Stimulated activated naive CD8-positive, alpha-beta T cell treated with anti-CD3 and anti-CD28 coated beads, Interleukin-15, Interleukin-2, amounts not matched to agents 100 U/mL and 50 U/mL, for 24 hours (primary cell): ENCODE measurements around the gene IGSF22.
A peak's percentile ranks its signal among the peaks of the same experiment; 100 is the strongest.

Source experiments
- ATAC-seq: fragments of 150-1000 bp; cut with Tn5 transposase; one replicate; pipeline ENCODE4 v1.10.0; 2021
- DNase-seq: peaks from one replicate; pipeline ENCODE4 v3.0.0; 2021

The IGSF22 gene

DNA sequence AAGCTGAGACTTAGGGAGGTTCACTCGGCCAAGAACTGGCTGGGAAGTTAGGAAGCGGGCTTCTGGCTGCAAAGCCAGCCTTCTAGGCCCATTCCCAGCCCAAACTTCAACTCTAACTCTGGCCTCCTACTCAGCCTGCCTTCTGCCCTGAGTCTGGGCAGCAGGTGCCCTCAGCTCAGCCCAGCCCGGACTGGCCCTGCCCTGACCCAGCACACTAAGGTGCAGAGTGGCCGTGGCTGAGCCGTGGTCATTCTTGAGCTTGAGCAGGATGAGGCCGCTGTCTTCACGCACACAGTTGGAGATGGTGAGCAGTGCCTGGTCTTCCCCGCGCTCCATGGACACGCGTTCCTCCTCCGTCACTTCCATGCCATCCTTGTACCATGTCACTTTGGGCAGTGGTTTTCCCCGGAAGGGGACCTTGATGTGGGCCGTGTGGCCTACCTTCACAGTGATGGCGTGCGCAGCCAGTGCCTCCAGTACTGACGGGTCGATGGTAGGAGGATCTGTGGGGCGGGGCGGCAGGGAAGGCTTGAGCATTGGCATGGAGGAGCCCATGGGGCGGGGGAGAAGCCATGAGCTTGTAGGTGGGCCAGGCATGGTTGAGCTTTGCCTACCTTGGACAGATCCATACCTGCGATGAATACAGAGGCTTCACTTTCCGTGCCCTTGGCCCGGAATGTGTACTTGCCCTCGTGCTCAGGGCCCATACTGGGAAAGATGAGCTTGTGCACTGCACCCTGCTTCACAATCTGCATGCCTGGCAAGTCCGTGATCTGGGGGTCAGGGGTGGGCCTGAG is 12.1 kb downstream of the IGSF22 start:
- no peak for ATAC-seq
- DNase-seq, result no peak

DNA sequence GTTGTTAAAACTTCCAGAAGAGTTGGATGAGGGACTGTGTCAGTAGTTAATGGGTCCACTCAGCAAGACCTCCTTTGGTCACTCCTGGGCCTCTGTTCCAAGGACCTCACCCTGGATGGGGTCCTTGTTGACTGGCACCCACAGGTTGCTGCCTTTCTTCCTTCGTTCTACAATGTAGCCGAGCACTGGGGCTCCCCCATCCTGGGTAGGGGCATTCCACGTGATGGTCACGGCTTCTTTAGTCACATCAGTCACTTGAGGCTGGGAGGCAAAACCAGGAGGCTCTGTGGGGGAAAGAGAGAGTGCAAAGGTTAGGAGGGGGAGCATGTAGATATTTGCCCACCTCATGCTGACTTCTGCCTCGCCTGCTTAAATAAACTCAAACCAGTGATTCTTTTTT is 15.4 kb downstream of the IGSF22 start:
- ATAC-seq, result no peak
- DNase-seq, result no peak

DNA sequence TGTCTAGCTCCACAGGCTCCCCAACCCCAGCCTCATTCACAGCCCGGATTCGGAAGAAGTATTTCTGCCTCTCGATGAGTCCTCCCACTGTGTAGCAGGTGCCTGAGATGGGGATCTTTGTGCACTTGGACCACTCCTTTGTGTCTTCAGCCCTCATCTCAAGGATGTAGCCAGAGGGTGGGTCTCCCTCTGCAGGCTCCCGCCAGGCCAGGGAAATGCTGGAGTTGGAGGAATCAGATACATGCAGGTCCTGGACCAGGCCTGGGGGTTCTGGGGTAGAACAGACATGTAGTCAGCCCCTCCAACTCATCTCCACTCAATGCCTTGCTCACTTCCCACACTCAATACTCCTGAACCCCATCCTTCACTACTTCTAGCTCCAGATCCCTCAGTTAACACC is 16.6 kb downstream of the IGSF22 start:
- DNase-seq (no peak), ATAC-seq (no peak)

DNA sequence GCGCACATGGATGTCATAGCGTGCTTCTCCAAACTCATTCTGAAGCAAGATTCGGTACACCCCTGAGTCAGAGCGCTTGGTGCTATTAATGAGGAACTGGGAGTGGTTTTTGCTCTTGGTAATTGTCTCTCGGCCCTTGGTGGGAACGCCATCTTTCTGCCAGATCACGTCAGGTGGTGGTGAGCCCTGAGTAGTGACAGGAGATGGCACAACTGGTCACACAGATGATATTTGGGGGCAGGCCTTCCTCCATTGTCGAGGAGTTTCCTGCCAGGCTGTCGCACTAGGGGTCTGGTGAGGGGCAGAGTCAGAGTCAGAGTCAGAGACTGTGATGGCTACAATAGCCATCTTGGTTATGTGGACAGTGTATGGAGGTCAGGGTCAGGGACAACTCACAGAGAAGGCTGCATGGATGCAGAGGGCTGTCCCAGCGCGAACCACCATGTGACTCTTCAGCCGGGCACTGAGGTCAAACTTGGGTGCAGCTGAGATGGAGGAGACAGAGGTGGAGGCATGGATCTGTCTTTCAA is 18.1 kb downstream of the IGSF22 start:
- DNase-seq (no peak), ATAC-seq (no peak)

DNA sequence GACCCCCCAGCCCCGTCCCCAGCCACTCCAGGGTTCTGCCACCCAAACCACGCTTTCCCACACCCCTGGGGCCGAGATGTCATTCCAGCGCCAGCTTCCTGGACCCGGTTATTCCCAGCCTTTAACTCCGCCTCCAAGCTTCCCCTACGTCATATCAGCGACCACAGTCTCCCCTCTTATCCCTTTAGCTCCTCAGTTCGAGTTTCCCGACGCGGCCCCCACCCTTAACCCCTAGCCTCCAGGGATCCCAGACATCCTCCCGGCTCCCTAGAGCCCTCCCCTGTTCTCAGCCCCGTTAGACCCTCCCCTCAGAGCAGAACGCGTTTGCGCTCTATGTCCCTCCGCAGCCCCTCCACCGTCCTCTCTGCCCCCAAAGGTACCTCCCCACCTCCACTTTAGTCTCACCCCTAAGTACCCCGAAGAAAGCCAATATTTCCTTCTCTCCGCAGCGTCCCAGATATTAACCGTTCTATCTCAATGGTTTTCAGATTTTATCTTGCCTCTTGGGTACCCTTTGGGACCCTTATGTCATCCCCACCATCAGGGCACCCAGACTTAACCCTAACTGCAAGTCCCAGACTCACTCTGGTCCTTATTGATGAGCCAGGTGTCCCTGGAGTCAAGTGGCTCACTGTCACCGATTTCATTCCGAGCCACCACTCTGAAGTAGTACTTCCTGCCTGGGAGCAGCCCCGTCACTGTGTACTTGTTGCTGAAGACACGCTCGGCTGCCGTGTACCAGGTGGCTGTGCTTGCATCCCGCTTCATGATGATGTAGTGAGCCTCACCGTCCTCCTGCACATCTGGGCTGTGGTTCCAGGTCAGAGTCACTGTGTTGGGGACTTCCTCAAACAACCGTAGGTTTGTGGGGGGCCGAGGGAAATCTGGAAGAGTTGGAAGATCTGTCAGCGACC is 19.4 kb downstream of the IGSF22 start:
- ATAC-seq, result peak; percentile 37
- DNase-seq, result peak; percentile 47

DNA sequence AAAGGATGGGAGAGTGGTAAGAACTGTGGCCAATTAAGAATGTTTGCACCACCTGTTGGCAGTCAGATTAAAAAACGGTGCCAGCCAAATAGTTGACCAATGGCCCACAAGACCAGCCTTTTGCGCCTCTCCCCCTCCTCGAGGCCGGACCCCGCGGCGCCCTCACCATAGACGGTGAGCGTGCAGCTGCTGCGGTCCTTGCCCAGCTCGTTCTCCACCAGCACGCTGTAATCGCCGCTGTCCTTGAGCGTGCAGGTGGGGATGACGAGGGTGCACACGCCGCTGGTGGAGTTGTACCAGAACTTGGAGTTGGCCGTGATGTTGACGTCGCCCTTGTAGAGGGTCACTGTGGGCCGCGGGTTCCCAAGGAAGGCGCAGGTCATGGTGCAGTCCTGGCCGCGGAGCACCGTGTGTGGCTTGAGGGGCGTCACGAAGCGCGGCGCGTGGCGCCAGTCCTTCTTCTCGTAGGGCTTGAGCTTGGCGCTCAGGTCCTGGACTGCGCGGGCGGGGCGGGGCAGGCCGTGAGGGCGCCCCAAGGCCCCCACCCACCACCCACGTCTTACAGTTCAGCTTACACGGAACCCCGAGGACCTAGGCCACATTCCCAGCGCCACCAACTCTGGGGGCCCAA is 20.2 kb downstream of the IGSF22 start:
- DNase-seq (peak; percentile 31), ATAC-seq (peak; percentile 53)

DNA sequence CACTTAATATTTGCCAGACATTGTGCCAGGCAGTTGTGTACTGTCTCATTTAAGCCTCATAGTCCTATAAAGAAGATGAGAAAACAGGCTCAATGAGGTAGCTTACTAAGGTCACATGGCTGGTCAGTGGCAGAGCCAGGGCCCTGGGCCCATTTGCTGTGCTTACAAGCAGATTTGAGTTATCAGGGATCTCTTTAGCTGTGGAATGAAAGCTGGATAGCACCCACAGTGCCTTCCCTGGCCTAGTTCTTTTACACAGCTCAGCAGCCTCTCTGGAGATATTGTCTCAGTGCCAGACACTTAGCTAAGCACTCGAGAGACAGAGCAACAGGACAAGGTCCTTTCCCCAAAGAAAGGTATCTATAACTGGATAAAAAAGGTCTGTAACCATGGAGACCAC is 21.3 kb downstream of the IGSF22 start:
- ATAC-seq, result no peak
- no peak for DNase-seq

DNA sequence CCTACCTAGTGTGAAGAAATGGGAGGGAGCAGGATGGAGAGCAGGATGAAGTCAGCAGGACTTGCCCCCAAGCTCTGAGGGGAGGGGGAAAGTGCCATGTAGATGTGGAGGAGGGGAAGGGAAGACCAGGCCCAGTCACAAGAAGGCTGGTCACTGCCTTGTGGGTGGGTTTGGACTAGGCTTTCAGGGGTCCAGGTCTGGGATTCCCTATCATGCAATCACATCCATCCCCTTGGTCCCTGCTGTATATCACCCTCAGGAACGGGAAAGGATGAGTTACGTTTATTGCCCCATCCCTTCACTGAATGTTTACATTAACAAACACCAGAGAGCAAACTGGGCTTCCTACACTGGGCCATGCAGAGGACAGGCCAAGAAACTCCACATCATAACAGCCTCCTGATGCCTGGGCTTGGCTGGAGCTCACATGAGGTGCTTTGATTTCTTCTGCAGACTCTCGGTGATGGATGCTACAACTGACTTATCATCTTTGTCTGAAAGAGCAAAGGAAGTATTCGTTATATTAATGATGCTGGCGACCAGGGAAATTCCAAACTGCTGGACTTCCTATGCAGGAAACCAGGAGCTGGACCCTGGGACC is 21.8 kb downstream of the IGSF22 start:
- DNase-seq, result no peak
- ATAC-seq, result no peak

DNA sequence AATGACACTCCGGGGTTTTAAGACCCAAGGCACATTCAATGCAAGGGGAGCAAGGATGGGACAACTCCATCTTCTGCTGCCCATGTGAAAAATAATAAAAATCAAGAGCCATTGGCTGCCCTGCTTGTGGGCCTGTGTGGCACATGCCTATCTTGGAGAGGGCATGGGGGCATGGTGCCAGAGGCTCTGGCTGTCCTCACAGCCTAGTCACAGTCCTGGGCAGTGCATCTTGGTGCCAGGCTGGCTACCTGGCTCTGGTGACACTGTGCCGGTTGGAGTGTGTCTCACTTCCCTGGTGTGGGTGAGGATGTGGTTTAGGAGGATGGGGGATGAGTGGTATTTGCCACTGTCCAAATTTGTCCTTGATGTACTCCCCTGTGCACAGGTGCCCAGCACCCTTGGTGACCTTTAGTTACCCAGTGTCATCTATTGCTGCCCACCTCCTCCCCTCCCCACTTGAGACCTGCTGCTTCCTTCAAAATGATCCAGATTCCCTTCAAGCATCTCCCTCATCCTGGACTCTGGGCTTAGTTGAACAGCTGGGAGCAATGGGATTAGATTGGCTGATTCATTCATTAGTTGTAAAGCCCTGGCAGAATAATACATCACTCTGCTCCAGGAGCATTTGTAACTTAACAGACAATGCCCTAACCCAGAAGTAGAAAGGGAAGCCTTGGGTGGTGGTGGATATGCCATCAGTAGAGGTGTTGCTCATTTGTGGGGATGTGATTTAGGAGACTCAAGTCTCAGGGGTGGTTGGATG is 22.8 kb downstream of the IGSF22 start:
- DNase-seq (no peak), ATAC-seq (no peak)

DNA sequence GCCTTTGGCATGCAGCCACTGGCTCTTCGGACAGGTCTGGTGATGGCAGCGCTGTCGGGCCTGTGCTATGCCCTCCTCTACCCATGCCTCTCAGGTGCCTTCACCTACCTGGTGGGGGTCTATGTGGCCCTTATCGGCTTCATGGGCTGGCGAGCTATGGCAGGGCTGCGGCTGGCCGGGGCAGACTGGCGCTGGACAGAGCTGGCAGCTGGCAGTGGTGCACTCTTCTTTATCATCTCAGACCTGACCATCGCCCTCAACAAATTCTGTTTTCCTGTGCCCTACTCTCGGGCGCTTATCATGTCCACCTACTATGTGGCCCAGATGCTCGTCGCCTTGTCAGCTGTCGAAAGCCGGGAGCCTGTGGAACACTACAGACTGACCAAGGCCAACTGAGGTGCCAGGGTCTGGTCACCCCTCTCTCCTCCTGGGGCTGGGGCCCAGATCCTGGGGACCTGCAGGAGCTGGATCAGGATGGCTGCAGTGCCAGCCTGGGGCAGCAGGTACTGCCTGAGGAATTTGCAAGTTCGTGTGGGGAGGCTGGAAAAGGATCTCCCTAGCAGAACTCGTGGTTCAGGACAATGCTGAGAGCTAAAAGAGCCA is 24.3 kb downstream of the IGSF22 start:
- ATAC-seq (no peak), DNase-seq (no peak)

DNA sequence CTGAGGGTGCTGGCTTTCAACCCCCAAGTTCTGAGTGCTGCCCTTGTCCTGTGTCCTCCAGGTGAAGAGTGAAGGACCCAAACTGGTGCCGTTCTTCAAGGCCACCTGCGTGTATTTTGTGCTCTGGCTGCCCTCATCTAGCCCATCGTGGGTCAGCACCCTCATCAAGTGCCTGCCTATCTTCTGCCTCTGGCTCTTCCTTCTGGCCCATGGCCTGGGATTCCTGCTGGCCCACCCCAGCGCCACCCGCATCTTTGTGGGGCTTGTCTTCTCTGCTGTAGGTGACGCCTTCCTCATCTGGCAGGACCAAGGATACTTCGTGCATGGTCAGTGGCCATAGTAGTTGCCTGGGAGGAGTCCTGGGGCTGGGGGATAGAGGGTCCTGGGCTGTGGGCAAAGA is 25.1 kb downstream of the IGSF22 start:
- no peak for DNase-seq
- ATAC-seq, result no peak

DNA sequence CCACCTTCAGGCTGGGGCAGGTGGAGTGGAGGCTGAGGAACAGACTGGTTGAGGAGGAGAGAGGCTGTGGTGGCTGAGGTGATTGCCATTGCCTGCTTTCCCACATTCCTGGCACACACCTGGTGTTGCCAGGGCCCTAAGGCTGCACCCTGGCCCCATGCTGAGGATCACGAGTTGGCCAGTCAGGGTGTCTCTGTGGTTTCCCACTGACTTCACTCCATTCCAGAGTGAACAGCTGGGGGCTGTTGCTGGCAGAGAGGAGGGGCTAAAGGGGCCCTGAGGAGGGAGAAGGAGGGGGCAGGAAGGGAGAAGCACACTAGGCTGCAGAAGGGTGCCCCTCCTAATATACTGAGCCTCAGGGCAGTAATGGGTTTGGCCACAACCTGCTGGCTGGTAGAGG is 25.6 kb downstream of the IGSF22 start:
- ATAC-seq (no peak), DNase-seq (no peak)

DNA sequence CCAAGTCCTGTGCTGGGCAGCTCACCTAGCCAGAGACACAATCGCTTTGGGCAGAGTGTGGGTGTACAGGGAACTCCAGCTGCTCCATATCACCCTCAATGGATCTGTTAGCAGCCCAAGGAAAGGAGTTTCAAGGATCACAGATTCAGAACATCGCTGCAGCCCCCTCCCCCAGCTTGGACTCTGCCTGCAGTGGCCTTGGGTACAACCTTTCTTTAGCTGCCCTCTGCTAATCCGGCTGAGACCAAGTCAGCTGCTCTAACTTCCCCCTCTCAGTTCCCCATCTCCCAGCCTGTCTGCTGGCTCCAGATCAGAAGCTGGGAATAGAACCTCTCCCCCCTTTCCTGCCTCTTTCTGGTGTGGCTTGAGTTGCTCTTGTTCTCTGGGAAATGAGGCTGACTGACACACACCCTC is 26.1 kb downstream of the IGSF22 start:
- no peak for DNase-seq

DNA sequence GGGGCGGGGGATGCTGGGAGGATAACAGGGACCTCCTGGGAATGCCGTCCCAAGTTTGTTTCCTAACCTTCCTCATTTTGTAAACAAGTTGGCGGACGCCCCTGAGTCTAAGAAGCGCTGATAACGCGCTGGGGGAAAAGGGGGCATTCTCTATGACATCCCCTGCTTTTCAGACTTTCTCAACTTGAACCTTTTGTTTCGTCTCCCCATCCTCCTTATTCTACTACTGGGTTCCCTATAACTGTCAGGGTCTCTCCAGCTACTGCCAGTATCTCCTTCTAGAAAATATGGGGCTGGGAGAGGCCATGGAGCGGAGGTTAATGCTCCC is 26.8 kb downstream of the IGSF22 start:
- DNase-seq (no peak), ATAC-seq (no peak)

More for the DNA sequence above, 26.1 kb downstream of the IGSF22 start:
- ATAC-seq, result no peak

DNA sequence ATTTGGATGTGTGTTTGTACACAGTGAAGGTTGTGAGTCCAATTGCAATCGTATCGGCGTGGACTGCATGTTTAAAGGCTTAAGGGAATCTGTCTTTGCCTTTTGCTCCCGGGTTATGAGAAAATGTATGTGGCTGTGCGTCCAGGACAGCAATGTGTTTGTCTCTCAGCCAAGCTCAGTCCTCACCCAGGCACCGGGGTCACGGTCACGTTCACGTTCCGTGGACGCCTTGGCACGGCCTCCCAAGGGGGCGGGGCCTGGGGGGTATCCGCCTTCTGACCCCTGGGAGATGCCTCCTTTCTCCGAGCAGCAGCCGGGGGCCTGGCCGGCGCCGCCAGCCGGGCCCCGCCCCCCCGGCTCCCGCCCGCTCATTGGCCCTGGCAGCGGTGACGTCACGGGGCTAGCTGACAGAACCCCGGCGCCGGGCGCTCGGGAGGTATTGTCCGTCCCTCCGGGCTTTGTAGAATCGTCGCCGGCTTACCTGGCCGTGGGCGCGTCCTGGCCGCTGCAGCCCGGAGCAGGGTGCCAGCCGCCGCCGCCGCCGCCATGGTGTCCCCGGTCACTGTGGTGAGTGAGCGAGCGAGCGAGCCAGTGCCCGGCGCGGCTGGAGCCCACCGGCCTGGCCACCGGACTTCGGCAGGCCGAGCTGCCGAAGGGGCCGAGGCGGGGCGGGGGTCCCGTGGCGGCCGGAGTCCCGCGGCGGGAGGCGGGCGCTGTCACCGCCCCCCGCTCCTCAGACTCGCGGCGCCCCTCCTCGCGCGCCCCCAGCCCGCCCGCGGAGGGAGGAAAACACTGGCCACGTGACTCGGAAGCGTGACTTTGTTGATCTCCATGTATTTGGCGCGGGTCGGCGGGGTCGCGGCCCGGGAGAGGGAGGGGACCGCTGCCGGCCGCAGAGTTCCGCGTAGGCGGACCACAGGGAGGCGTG is 27.4 kb downstream of the IGSF22 start, which contains the start of gene TMEM86A:
TMEM86A (plus strand) TSS at position 439 of the 928 bp plus-strand sequence; CDS start at position 547, 108 bp downstream.
- DNase-seq (peak; percentile 93), ATAC-seq (peak; percentile 90)

DNA sequence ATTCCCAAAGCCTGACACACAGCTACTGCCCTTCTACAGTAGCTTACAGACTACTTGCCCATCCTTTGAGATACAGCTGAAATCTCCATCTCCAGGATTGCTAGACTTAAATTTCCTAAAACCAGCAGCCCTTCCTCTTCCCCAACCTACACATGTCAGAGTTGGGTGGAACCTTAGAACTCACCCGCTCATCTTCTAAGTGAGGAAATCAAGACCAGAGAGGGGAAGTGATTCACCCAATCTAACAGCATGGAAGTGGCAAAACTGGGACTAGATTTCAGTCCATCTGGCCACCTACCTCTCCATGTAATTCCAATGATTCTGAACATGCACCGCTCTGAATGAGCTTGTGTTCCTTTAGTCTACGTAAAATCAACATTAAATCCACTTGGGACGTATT is 28.4 kb downstream of the IGSF22 start:
- DNase-seq, result no peak
- no peak for ATAC-seq

DNA sequence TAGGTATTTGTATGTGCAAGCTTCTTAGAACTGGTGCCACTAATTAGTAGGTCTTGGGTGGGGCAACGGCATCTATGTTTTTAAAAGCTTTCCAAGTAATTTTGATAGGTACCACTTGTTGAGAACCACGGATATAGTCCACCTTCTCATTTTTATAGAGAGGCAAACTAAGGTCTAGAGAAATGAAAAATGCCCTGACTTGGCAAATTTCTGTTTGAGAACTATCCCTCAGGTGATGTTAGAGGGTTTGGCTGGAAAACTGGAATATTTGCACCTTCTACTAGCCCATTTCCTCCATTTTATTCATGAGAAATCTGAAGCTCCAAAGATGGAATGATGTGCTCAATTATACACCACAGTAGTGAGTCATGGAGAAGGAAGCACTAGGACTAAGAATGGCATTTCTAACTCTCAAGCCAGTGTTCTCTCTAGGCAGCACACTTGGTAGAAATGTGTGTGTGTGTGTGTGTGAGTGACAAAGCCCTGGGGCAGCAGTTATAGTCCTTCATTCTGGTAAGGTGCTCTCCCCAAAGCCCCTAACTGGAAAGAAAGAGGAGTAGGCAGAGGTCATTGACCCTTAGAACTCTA is 29.3 kb downstream of the IGSF22 start:
- ATAC-seq (no peak), DNase-seq (no peak)

DNA sequence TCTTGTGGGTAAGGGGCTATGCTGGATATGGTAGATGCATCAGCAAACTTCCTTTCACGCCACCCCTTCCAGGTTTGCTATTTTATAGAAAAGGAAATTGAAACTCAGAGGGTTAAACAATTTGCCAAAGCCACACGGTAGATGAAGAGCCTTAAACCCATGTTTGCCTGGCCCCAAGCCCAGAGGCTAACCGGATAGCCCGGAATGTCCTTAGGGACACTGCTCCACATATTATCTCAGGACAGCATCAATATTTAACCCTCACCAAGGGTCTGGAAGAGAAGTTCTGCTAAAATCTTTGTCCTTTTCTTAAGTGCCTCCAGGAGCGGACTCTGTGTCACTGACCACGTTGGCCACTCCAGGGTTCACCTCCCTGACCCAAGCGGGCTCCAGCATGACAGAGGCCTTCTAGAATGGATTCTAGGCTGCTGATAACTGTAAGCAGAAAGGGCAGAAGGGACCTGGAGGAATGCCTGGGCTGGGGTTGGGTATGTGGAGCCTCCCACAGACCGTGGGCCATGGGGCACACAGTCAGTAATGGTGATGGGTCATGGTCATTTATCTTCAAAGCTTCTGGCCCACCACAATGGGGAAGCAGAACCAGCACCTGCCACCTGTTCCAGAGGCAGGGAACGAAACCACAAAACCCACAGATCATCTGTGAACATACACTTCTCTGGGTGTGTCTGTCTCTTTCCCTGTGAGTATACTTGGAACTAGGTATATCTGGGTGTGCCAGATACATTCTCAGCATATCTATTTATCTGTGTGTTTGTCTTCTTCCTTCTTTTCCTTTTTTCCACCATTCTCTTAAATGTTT is 32.8 kb downstream of the IGSF22 start:
- no peak for DNase-seq
- no peak for ATAC-seq
